HCT116 (cell line): Measurements from ENCODE around the gene APBB2. TPM values are rescaled to one million over a fixed set of nuclear protein-coding genes. Genes with fewer than 3 reads are reported as not detected.

Experiments used
- ATAC-seq: fragments of 200-7000 bp; cut with Tn5 transposase; 2 replicates; pipeline ENCODE4 v1.9.1; 2020; ENCODE audit warnings: mild to moderate bottlenecking, moderate library complexity
- BruUV-seq: library from RNA; stranded (reverse); fragments of 400-500 nt; replicated peaks from 2 replicates; lab custom pipeline; 2021; lab: Mats Ljungman, UMichigan
- CTCF ChIA-PET: fragments of 300-600 bp; sonication (Branson Sonifier 250); formaldehyde crosslinking; loops from one replicate; lab custom pipeline; 2021; ENCODE audit warnings: antibody characterized with exemption; lab: Charles Lee
- POLR2A ChIA-PET: fragments of 300-600, 350-600 bp; sonication (Branson Sonifier 250); formaldehyde crosslinking; loops from one replicate; lab custom pipeline; 2021; ENCODE audit warnings: antibody characterized with exemption; lab: Charles Lee
- RAD21 ChIA-PET, 2 experiments: fragments of 300-600 bp; sonication (Branson Sonifier 250); formaldehyde crosslinking; loops; one replicate each; lab custom pipeline; 2023; ENCODE audit warnings: low total read pairs in 2 of 2; ENCODE audit not compliant: uncharacterized antibody in 2 of 2, unreplicated experiment in 2 of 2, low non-redundant PET in 1 of 2; lab: Charles Lee
- DNase-seq: peaks from one replicate; pipeline ENCODE4 v3.0.0-alpha.2; 2010; ENCODE audit warnings: low read depth, low spot score
- H2AFZ ChIP-seq: fragments of 200-600 bp; shearing (Covaris generic), sonication (generic); 2 replicates; pipeline ENCODE4 v1.6.1; 2017; ENCODE audit warnings: low read depth, mixed run types, mixed read lengths, antibody characterized with exemption, low read length; ENCODE audit not compliant: poor library complexity, severe bottlenecking
- H3K27ac ChIP-seq: 2 replicates; pipeline ENCODE4 v1.5.1; 2012; ENCODE audit warnings: low read depth, low read length
- H3K27me3 ChIP-seq: fragments of 200-600 bp; sonication (generic); 2 replicates; pipeline ENCODE4 v1.6.1; 2016; ENCODE audit warnings: mixed run types, low read length, mixed read lengths; ENCODE audit not compliant: insufficient read depth
- H3K36me3 ChIP-seq, 2 experiments: fragments of 200-500 bp in 1 of 2; fragments of 200-600 bp in 1 of 2; sonication (Bioruptor generic) in 1 of 2; sonication (generic) in 1 of 2; 2 replicates each; pipeline versions ENCODE4 v1.5.1 to v1.6.1; 2014 to 2016; ENCODE audit warnings: low read length in 2 of 2, inconsistent platforms in 1 of 2, mixed read lengths in 1 of 2, mixed run types in 1 of 2; ENCODE audit not compliant: insufficient read depth in 2 of 2, control insufficient read depth in 1 of 2
- H3K4me1 ChIP-seq, 2 experiments: fragments of 200-600 bp in 1 of 2; sonication (generic) in 1 of 2; 2 replicates each; pipeline versions ENCODE4 v1.5.1 to v1.6.1; 2012 to 2017; ENCODE audit warnings: low read length in 2 of 2, inconsistent platforms in 1 of 2, mild to moderate bottlenecking in 1 of 2, mixed read lengths in 1 of 2, mixed run types in 1 of 2, moderate library complexity in 1 of 2; ENCODE audit not compliant: insufficient read depth in 2 of 2, control insufficient read depth in 1 of 2
- H3K4me2 ChIP-seq: fragments of 200-600 bp; sonication (generic); 2 replicates; pipeline ENCODE4 v1.6.1; 2017; ENCODE audit warnings: mixed run types, low read length, mixed read lengths
- H3K4me3 ChIP-seq, 2 experiments: fragments of 200-600 bp in 1 of 2; sonication (generic) in 1 of 2; replicated peaks in 1 of 2; 2 replicates each; pipeline ENCODE4 v1.5.1; 2011 to 2016; ENCODE audit warnings: low read length in 2 of 2, control low read depth in 1 of 2, low read depth in 1 of 2, mild to moderate bottlenecking in 1 of 2, mixed read lengths in 1 of 2, mixed run types in 1 of 2
- H3K79me2 ChIP-seq: fragments of 200-600 bp; sonication (generic); 2 replicates; pipeline ENCODE4 v1.6.1; 2017; ENCODE audit warnings: mild to moderate bottlenecking, mixed run types, low read length, moderate library complexity, mixed read lengths; ENCODE audit not compliant: insufficient read depth
- H3K9ac ChIP-seq: fragments of 200-600 bp; sonication (generic); 2 replicates; pipeline ENCODE4 v1.6.1; 2016; ENCODE audit warnings: low read length, mixed read lengths
- H3K9me2 ChIP-seq: fragments of 200-600 bp; sonication (generic), shearing (Covaris generic); 2 replicates; pipeline ENCODE4 v1.6.1; 2017; ENCODE audit warnings: mixed run types, mild to moderate bottlenecking, moderate library complexity; ENCODE audit not compliant: insufficient read depth
- H3K9me3 ChIP-seq, 2 experiments: fragments of 200-500 bp in 1 of 2; fragments of 200-600 bp in 1 of 2; sonication (Bioruptor generic) in 1 of 2; sonication (generic) in 1 of 2; 2 replicates each; pipeline ENCODE4 v1.6.1; 2014 to 2017; ENCODE audit warnings: low read length in 2 of 2, mixed read lengths in 2 of 2, inconsistent platforms in 1 of 2, low read depth in 1 of 2, mild to moderate bottlenecking in 1 of 2, mixed run types in 1 of 2, moderate library complexity in 1 of 2; ENCODE audit not compliant: control insufficient read depth in 1 of 2, insufficient read depth in 1 of 2
- H4K20me1 ChIP-seq: fragments of 200-600 bp; sonication (generic), shearing (Covaris generic); 2 replicates; pipeline ENCODE4 v1.6.1; 2017; ENCODE audit warnings: mixed run types, mild to moderate bottlenecking, moderate library complexity; ENCODE audit not compliant: insufficient read depth
- ATF3 ChIP-seq: IDR thresholded peaks from 2 replicates; pipeline ENCODE4 v1.6.1; 2012
- CBX3 ChIP-seq: IDR thresholded peaks from 2 replicates; pipeline ENCODE4 v1.6.1; 2012; ENCODE audit warnings: low read depth
- CEBPB ChIP-seq: IDR thresholded peaks from 2 replicates; pipeline ENCODE4 v1.6.1; 2012; ENCODE audit warnings: low read depth
- CTCF ChIP-seq, 3 experiments: fragments of 200-600 bp in 1 of 3; sonication (generic) in 1 of 3; IDR thresholded peaks in 2 of 3; conservative IDR thresholded peaks in 1 of 3; 2 replicates each; pipeline ENCODE4 v1.5.1; 2012 to 2017; ENCODE audit warnings: low read depth in 2 of 3, low read length in 2 of 3, antibody characterized with exemption in 1 of 3, borderline replicate concordance in 1 of 3, control low read depth in 1 of 3, mild to moderate bottlenecking in 1 of 3, mixed read lengths in 1 of 3, mixed run types in 1 of 3, moderate library complexity in 1 of 3; ENCODE audit not compliant: insufficient read depth in 1 of 3
- ELF1 ChIP-seq: IDR thresholded peaks from 2 replicates; pipeline ENCODE4 v1.6.1; 2012; ENCODE audit warnings: low read depth, borderline replicate concordance
- EZH2 ChIP-seq: fragments of 200-600 bp; sonication (generic); IDR thresholded peaks from 2 replicates; pipeline ENCODE4 v1.6.1; 2017; ENCODE audit warnings: antibody characterized with exemption, mixed run types
- EZH2phosphoT487 ChIP-seq: fragments of 200-600 bp; IDR thresholded peaks from 2 replicates; pipeline ENCODE4 v1.6.1; 2018; ENCODE audit warnings: antibody characterized with exemption, borderline replicate concordance
- MAX ChIP-seq: IDR thresholded peaks from 2 replicates; pipeline ENCODE4 v1.6.1; 2012
- POLR2A ChIP-seq: IDR thresholded peaks from 2 replicates; pipeline ENCODE4 v1.7.0; 2011; ENCODE audit warnings: borderline replicate concordance; ENCODE audit not compliant: insufficient read depth, insufficient read length; ENCODE audit errors: extremely low read depth
- POLR2AphosphoS5 ChIP-seq: IDR thresholded peaks from 2 replicates; pipeline ENCODE4 v1.6.1; 2011; ENCODE audit warnings: mild to moderate bottlenecking, low read depth, low read length, moderate library complexity
- RAD21 ChIP-seq: IDR thresholded peaks from 2 replicates; pipeline ENCODE4 v1.6.1; 2012; ENCODE audit warnings: low read depth, mild to moderate bottlenecking
- SIN3A ChIP-seq: IDR thresholded peaks from 2 replicates; pipeline ENCODE4 v1.6.1; 2012; ENCODE audit warnings: low read depth
- SP1 ChIP-seq: IDR thresholded peaks from 2 replicates; pipeline ENCODE4 v1.6.1; 2012; ENCODE audit warnings: low read depth
- YY1 ChIP-seq: IDR thresholded peaks from 2 replicates; pipeline ENCODE4 v1.6.1; 2011; ENCODE audit warnings: low read length, low read depth, moderate library complexity, mild to moderate bottlenecking; ENCODE audit not compliant: insufficient replicate concordance; ENCODE audit errors: extremely low read depth
- ZFX ChIP-seq: fragments of 450-650 bp; IDR thresholded peaks from 2 replicates; pipeline ENCODE4 v1.6.1; 2017
- ZNF274 ChIP-seq: fragments of 200-500 bp; sonication (Bioruptor generic); IDR thresholded peaks from 2 replicates; pipeline ENCODE4 v1.6.1; 2014; ENCODE audit warnings: mild to moderate bottlenecking, low read depth, low read length, inconsistent platforms
- intact Hi-C: fragments of 100-400 bp; cut with micrococcal nuclease; formaldehyde crosslinking; loops from 2 replicates; pipeline ENCODE4 v1.10.0; 2022
- total RNA-seq: library from RNA; stranded (reverse); gene quantifications from one replicate; pipeline ENCODE4 v1.2.1, GENCODE V29; 2021; ENCODE audit not compliant: unreplicated experiment

Gene APBB2
- total RNA-seq, 1 experiment from 2014 or later = 72.5 TPM

GRCh38 chr4:41066049-41066448 is 148.3 kb downstream of the APBB2 start:
- H3K36me3 ChIP-seq = no peaks in the 10 kb centered on the region
- CTCF ChIA-PET = no interaction called here
- H3K4me3 ChIP-seq = no peak overlapping the region
- no peaks in the 10 kb centered on the region for H3K9me3 ChIP-seq
- no TSS peak for BruUV-seq
- no peak for TF ChIP-seq YY1
- no peak for TF ChIP-seq CBX3
- TF ChIP-seq SP1 = no peak
- TF ChIP-seq ZFX = no peak
- TF ChIP-seq POLR2AphosphoS5 = no peak
- TF ChIP-seq CTCF (IDR thresholded peaks at IDR 0.05 in 2 of 3, conservative IDR thresholded peaks at IDR 0.05 in 1 of 3; ENCODE audit: borderline replicate concordance in 1 of 3, insufficient read depth in 1 of 3, low read depth in 2 of 3, low read length in 2 of 3) = no peak
- TF ChIP-seq RAD21 = no peak
- TF ChIP-seq EZH2phosphoT487 = no peak
- no peak for TF ChIP-seq CEBPB
- no peak for TF ChIP-seq MAX
- no peak for TF ChIP-seq EZH2
- TF ChIP-seq ZNF274 = no peak
- TF ChIP-seq ATF3 = no peak
- no peak for TF ChIP-seq ELF1
- no peak for TF ChIP-seq POLR2A
- no peak for TF ChIP-seq SIN3A
- TF ChIP-seq, all 23 proteins: peak for 0
- H3K9me2 ChIP-seq = no peaks in the 10 kb centered on the region
- RAD21 ChIA-PET = no interaction called here
- H2AFZ ChIP-seq = no peak overlapping the region
- intact Hi-C loops = no loop called here
- no peaks in the 10 kb centered on the region for H3K4me1 ChIP-seq
- peaks cover 38% of the 10 kb centered on the region for H3K79me2 ChIP-seq
- no peak overlapping the region for H3K27ac ChIP-seq
- POLR2A ChIA-PET = no interaction called here
- no peak overlapping the region for H3K4me2 ChIP-seq
- H3K9ac ChIP-seq = no peak overlapping the region
- no peak for ATAC-seq
- 0 out of 2 replicates have a peak, but pooled peaks cover 4% of the 10 kb centered on the region for H4K20me1 ChIP-seq
- no peaks in the 10 kb centered on the region for H3K27me3 ChIP-seq
- no peak for DNase-seq
